HuH-7.5 (cell line): ENCODE data around the gene SORCS2.

ENCODE experiments used
- DNase-seq: peaks from one replicate; pipeline ENCODE4 v3.0.0; 2011; ENCODE audit warnings: low spot score

SORCS2 gene

GRCh38 chr4:7428261-7429068, 236.1 kb downstream of the SORCS2 start:
- no peak for DNase-seq

GRCh38 chr4:7429069-7429416, 236.7 kb downstream of the SORCS2 start:
- no peak for DNase-seq

- no peak for DNase-seq
Observed at GRCh38 chr4:7429601-7430078, 237.3 kb downstream of the SORCS2 start.

GRCh38 chr4:7430368-7430964, 238.1 kb downstream of the SORCS2 start:
- no peak for DNase-seq

- DNase-seq: no peak
Observed at GRCh38 chr4:7430965-7431695, 238.8 kb downstream of the SORCS2 start.

- DNase-seq: no peak
Observed at GRCh38 chr4:7431696-7432530, 239.6 kb downstream of the SORCS2 start.

GRCh38 chr4:7432531-7433375, 240.4 kb downstream of the SORCS2 start:
- DNase-seq: no peak

- DNase-seq: no peak
Observed at GRCh38 chr4:7433376-7434140, 241.2 kb downstream of the SORCS2 start.

GRCh38 chr4:7434141-7434765, 241.9 kb downstream of the SORCS2 start:
- DNase-seq: no peak

- peak; percentile 68 for DNase-seq
Observed at GRCh38 chr4:7434766-7435150, 242.4 kb downstream of the SORCS2 start, which contains the start of gene PSAPL1. PSAPL1 (minus strand) TSS chr4:7434930; CDS start chr4:7434879, 51 bp downstream.

GRCh38 chr4:7435471-7436061, 243.2 kb downstream of the SORCS2 start:
- DNase-seq: no peak

- DNase-seq: no peak
Observed at GRCh38 chr4:7436256-7436655, 243.9 kb downstream of the SORCS2 start.

GRCh38 chr4:7439699-7440098, 247.4 kb downstream of the SORCS2 start:
- DNase-seq: no peak

- DNase-seq: no peak
Observed at GRCh38 chr4:7441201-7441600, 248.9 kb downstream of the SORCS2 start.

- no peak for DNase-seq
Observed at GRCh38 chr4:7442574-7443162, 250.3 kb downstream of the SORCS2 start.

GRCh38 chr4:7444314-7444713, 252.0 kb downstream of the SORCS2 start:
- no peak for DNase-seq

- DNase-seq: no peak
Observed at GRCh38 chr4:7444731-7445130, 252.4 kb downstream of the SORCS2 start.

- no peak for DNase-seq
Observed at GRCh38 chr4:7447236-7447635, 254.9 kb downstream of the SORCS2 start.

GRCh38 chr4:7448036-7448435, 255.7 kb downstream of the SORCS2 start:
- no peak for DNase-seq
